GM21423 (cell line): ENCODE measurements around the gene SMYD4.
"Not testable (repeated sequence)": the region's sequence is repeated elsewhere in the genome, so short reads cannot be mapped to it uniquely, and the experiment has no call there.

Experiments
- ATAC-seq: cut with Tn5 transposase; IDR thresholded peaks from one replicate; pipeline ENCODE4 v1.9.1; 2021; ENCODE audit warnings: mild to moderate bottlenecking, moderate library complexity; ENCODE audit not compliant: unreplicated experiment

SMYD4 gene

GRCh38 chr17:1829592-1830257 is at the start of gene SMYD4, which contains the start of gene RPA1:
Gene SMYD4, minus strand, starts transcription at chr17:1829902. Its CDS starts 1,908 bp downstream, at chr17:1827994.
Gene RPA1, plus strand, starts transcription at chr17:1830005. Its CDS starts 89 bp downstream, at chr17:1830094.
- peak; percentile 83 for ATAC-seq

DNA sequence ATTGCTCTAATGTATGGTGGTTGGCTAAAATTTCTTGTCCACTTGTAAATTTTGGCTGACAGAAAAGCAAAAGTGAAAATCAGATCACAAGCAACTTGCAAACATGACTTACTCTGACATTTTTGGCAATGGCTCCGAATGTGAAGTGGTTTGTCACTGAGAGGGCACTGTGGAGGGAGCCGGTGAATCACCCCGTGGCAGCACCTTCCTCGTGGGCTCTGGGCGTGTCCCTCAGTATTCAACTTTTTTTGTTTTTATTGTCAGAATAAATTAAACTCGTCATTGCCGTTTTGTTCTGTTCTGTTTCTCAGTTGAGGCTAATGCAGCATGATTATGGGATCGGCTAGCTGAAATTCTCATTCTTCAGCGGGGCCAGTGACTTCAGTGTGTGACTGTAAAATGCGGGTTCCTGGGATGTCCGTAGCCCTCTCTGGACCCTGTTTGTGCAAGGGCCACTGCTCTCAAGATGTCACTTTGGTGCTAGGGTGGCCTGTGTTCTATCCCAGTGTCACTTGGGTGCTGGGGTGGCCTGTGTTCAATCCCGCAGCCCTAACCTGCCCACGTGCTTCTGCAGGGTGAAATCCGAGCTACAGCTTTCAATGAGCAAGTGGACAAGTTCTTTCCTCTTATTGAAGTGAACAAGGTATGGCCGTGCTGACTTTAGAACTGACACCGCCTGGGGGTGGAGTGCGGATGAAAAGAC is 48.9 kb upstream of the SMYD4 start:
- ATAC-seq: no peak

- no peak for ATAC-seq
Observed at GRCh38 chr17:1875597-1875996, 45.9 kb upstream of the SMYD4 start.

DNA sequence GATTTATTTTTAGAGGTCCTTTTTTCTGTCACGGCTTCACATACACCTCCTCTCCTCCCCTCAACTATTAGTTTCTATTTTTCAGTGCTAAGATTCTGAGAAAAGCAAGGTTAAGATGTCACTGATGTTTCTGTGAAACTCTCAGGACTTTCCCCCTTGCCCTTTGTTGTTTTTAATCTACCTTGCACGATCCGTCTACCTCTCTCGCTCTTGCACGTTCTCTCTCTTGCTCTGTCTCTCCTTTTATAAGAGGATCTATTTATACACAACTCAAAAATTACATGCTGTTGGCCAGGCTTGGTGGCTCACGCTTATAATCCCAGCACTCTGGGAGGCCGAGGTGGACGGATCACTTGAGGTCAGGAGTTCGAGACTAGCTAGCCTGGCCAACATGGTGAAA is 43.7 kb upstream of the SMYD4 start:
- no peak for ATAC-seq

DNA sequence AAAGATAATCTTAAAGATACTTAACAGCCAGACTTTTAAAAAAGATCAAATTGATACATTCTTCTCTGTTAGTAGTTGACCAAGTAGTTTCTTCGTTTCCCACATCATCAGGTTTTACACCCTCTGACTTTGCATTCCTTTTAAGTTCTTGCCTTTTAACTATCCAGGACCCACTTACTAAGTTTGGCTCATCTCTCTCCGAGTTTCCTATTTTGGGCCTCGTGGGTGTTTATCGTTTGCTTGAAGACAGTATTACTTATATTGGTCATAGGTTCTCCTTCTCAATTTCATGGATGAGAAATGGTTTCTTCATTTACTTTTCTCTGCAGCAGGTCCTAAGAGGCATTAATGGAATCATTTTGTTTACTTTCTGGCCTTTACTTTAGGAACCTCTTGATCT is 43.3 kb upstream of the SMYD4 start:
- no peak for ATAC-seq

DNA sequence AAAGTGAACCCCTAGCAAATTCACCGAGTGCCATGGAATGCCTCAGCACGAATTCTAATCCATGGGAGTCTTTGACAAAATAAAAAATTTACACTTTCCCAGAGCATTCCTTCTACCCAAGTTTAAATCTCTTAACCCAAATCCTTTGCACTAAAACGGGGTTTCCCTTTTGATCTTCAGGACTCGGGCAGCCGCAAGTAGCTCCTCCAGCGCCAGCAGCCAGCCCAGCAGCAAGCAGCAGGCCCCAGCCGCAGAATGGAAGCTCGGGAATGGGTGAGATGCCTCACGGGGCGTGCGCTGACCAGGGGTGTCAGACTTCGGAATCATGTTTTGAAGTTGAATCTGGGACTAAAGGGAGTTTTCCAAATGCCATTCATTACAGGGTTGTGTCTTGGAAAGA is 42.6 kb upstream of the SMYD4 start:
- ATAC-seq: no peak

DNA sequence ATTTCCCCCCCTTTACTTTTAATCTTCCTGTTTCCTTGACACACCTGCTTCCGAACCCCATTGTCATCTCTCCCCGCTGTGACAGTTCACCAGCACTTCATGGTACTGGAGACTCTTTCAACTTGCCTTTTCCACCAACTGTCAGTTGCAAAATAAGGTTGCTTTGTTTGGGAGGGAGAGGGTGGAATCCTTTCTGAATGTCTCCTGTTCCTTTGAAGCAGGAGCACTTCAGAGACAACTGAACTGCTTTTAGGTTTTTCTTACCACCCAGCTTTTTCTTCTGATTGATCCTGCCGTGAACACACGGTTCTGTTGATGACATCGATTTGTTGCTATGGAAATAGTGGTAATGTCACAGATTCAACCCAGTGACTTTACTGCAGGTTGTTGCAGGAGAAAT is 42.1 kb upstream of the SMYD4 start:
- no peak for ATAC-seq

DNA sequence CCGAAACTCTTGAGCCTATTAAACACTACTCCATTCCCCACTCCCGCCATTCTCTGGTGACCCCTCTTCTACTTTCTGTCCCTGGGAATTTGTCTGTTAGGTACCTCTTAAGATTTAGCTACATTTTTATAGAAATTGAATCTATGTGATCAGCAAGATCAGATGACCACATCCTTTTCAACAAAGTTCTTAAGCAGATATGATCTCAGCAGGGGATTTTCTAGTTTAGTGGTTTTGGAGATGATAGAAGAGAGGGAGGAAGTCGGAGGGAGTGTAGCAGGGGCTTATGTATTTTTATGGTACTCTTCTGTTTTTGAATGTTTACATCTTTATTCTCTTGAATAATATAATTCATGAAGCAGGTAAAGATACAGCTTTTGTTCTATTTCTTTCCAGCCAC is 40.9 kb upstream of the SMYD4 start:
- no peak for ATAC-seq

GRCh38 chr17:1868090-1868489 is 38.4 kb upstream of the SMYD4 start:
- no peak for ATAC-seq

- no peak for ATAC-seq
Observed at GRCh38 chr17:1867307-1867706, 37.6 kb upstream of the SMYD4 start.

GRCh38 chr17:1865252-1866037 is 35.7 kb upstream of the SMYD4 start:
- ATAC-seq: no peak

- no peak for ATAC-seq
Observed at GRCh38 chr17:1861391-1862010, 31.8 kb upstream of the SMYD4 start.

- no peak for ATAC-seq
Observed at GRCh38 chr17:1860978-1861377, 31.3 kb upstream of the SMYD4 start.

GRCh38 chr17:1856462-1856861 is 26.8 kb upstream of the SMYD4 start:
- not testable (repeated sequence) for ATAC-seq

GRCh38 chr17:1853698-1854097 is 24.0 kb upstream of the SMYD4 start:
- no peak for ATAC-seq

- ATAC-seq: no peak
Observed at GRCh38 chr17:1852327-1852726, 22.6 kb upstream of the SMYD4 start.

DNA sequence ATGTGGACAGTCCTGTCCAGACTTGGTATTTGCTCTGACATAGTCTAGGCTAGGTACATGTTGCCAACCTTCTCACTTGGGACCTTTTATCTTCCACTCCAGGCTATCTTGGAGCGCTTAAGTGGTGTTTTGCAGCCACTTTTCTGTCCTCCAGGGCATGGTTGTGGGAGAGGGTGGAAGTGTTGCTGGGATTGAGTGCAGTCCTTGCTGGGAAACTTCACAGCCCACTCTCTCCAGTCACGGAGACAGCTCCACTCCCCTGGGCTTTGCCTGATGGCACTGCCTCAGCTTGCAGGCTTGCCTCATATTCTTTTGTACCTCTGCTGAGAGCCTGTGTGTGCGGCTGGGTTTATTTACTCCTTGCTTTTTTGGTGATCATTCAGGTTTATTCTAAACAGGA is 17.5 kb upstream of the SMYD4 start:
- no peak for ATAC-seq

- no peak for ATAC-seq
Observed at GRCh38 chr17:1843947-1844346, 14.2 kb upstream of the SMYD4 start.

GRCh38 chr17:1839516-1839915 is 9.8 kb upstream of the SMYD4 start:
- ATAC-seq: no peak

DNA sequence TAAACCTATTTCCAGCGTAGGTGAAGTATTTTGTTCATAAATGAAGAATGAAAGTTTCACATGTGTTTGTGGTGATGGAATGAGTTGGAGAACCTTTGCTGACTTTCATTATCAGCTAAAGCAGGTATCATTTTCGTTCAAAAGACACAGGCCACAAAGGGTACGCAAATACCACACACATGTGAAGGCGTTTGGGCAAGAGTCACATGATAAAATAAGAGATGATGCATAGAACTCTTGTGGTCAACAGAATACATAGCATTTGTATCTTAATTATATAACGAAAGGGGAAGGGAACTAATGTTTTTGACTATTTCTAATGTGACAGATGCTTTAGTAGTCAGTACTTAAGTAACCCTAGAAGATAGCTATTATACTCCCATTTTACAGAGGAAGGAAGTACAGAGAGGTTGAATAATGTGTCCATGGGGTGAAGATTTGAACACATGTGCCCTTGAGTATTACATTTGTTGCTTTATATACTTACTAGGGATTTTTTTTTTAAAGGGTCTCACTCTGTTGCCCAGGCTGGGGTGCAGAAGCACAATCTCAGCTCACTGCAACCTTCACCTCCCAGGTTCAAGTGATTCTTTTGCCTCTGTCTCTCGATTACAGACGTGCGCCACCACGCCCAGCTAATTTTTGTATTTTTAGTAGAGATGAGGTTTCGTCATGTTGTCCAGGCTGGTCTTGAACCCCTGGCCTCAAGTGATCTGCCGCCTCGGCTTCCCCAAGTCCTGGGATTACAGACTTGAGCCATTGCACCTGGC is 4.9 kb upstream of the SMYD4 start:
- peak; percentile 54 for ATAC-seq

GRCh38 chr17:1830288-1830687 is 586 bp upstream of the SMYD4 start:
- no peak for ATAC-seq
